OCI-LY1 (cell line): ENCODE measurements around the gene EEIG1.
A peak's percentile ranks its signal among the peaks of the same experiment; 100 is the strongest.

Experiments used
- H2AFZ ChIP-seq: fragments of 200-600 bp; sonication (generic), shearing (Covaris generic); 2 replicates; pipeline ENCODE4 v1.6.0; 2014; ENCODE audit warnings: antibody characterized with exemption, mild to moderate bottlenecking, low read length
- H3F3A ChIP-seq: fragments of 200-600 bp; sonication (generic), shearing (Covaris generic); 2 replicates; pipeline ENCODE4 v1.6.0; 2014; ENCODE audit warnings: mild to moderate bottlenecking, antibody characterized with exemption, low read length, moderate library complexity; ENCODE audit not compliant: insufficient read depth
- H3K27ac ChIP-seq: fragments of 200-600 bp; sonication (generic); 2 replicates; pipeline ENCODE4 v1.5.1; 2014; ENCODE audit warnings: low read length, mixed run types, mild to moderate bottlenecking, low read depth; ENCODE audit not compliant: poor library complexity, severe bottlenecking
- H3K27me3 ChIP-seq: fragments of 200-600 bp; sonication (generic); 2 replicates; pipeline ENCODE4 v1.6.0; 2014; ENCODE audit warnings: antibody characterized with exemption, mild to moderate bottlenecking, low read length, moderate library complexity; ENCODE audit not compliant: insufficient read depth
- H3K36me3 ChIP-seq: fragments of 200-600 bp; sonication (generic); 2 replicates; pipeline ENCODE4 v1.6.1; 2014; ENCODE audit warnings: mild to moderate bottlenecking, antibody characterized with exemption, low read length, moderate library complexity, mixed read lengths; ENCODE audit not compliant: insufficient read depth
- H3K4me1 ChIP-seq: fragments of 200-600 bp; sonication (generic); 2 replicates; pipeline ENCODE4 v1.5.1; 2014; ENCODE audit warnings: mild to moderate bottlenecking, low read length, moderate library complexity; ENCODE audit not compliant: insufficient read depth, severe bottlenecking
- H3K4me2 ChIP-seq: fragments of 200-600 bp; sonication (generic), shearing (Covaris generic); 2 replicates; pipeline ENCODE4 v1.6.1; 2014; ENCODE audit warnings: low read length
- H3K4me3 ChIP-seq: fragments of 200-600 bp; sonication (generic); 2 replicates; pipeline ENCODE4 v1.5.1; 2014; ENCODE audit warnings: low read length, low read depth, mild to moderate bottlenecking, mixed read lengths; ENCODE audit not compliant: poor library complexity, severe bottlenecking
- H3K79me2 ChIP-seq: fragments of 200-600 bp; shearing (Covaris generic); 2 replicates; pipeline ENCODE4 v1.6.1; 2016; ENCODE audit warnings: mixed run types, low read length, mixed read lengths; ENCODE audit not compliant: insufficient read depth
- H3K9ac ChIP-seq: fragments of 200-600 bp; sonication (generic), shearing (Covaris generic); 2 replicates; pipeline ENCODE4 v1.6.1; 2014; ENCODE audit warnings: mild to moderate bottlenecking, low read length, mixed read lengths
- H3K9me2 ChIP-seq: fragments of 200-600 bp; sonication (generic), shearing (Covaris generic); 2 replicates; pipeline ENCODE4 v1.6.1; 2014; ENCODE audit warnings: low read depth, mild to moderate bottlenecking, low read length, mixed read lengths
- H3K9me3 ChIP-seq: fragments of 200-600 bp; shearing (Covaris generic); 2 replicates; pipeline ENCODE4 v1.6.1; 2014; ENCODE audit warnings: low read length, mixed read lengths
- H4K20me1 ChIP-seq: fragments of 200-600 bp; sonication (generic), shearing (Covaris generic); 2 replicates; pipeline ENCODE4 v1.6.0; 2016; ENCODE audit warnings: mild to moderate bottlenecking, low read length; ENCODE audit not compliant: insufficient read depth
- CTCF ChIP-seq: fragments of 200-600 bp; sonication (generic), shearing (Covaris generic); IDR thresholded peaks from 2 replicates; pipeline ENCODE4 v1.5.1; 2017; ENCODE audit warnings: mild to moderate bottlenecking, antibody characterized with exemption, low read length, moderate library complexity, mixed read lengths
- EZH2 ChIP-seq: fragments of 200-600 bp; sonication (generic), shearing (Covaris generic); IDR thresholded peaks from 2 replicates; pipeline ENCODE4 v1.8.0; 2017; ENCODE audit warnings: borderline replicate concordance, mixed run types, mild to moderate bottlenecking, antibody characterized with exemption, low read length, moderate library complexity, mixed read lengths

EEIG1 gene

GRCh38 chr9:127980706-127981558 lies at the start of gene EEIG1:
TSS of gene EEIG1 (minus strand) at chr9:127980989. CDS start at chr9:127980137, 852 bp downstream.
- Histone ChIP-seq H3K36me3 (peaks cover 20% of the 10 kb centered on the region), H3K27me3 (no peaks in the 10 kb centered on the region), H3K9me2 (no peaks in the 10 kb centered on the region), H3K9me3 (no peaks in the 10 kb centered on the region), H2AFZ (no peak within 1 kb of the TSS), H4K20me1 (no peaks in the 10 kb centered on the region), H3K4me2 (peak within 1 kb of the TSS; percentile 96), H3K9ac (peak within 1 kb of the TSS; percentile 93), H3K4me1 (peaks cover 75% of the 10 kb centered on the region), H3K79me2 (peaks cover 42% of the 10 kb centered on the region), H3F3A (no peaks in the 10 kb centered on the region), H3K4me3 (peak within 1 kb of the TSS; percentile 83), H3K27ac (peak within 1 kb of the TSS; percentile 99)
- TF ChIP-seq EZH2 (no peak), CTCF (no peak)

GRCh38 chr9:128027705-128028104 lies 46.9 kb upstream of the EEIG1 start:
- peaks cover 65% of the 10 kb centered on the region for H3K4me1 ChIP-seq
- no peak overlapping the region for H2AFZ ChIP-seq
- no peak overlapping the region for H3K4me3 ChIP-seq
- H3K4me2 ChIP-seq: no peak overlapping the region
- no peak overlapping the region for H3K9ac ChIP-seq
- H4K20me1 ChIP-seq: no peaks in the 10 kb centered on the region
- no peaks in the 10 kb centered on the region for H3K9me3 ChIP-seq
- no peaks in the 10 kb centered on the region for H3K79me2 ChIP-seq
- no peaks in the 10 kb centered on the region for H3K9me2 ChIP-seq
- H3K27ac ChIP-seq: peak overlapping the region; percentile 88
- no peaks in the 10 kb centered on the region for H3F3A ChIP-seq
- TF ChIP-seq EZH2: no peak
- TF ChIP-seq CTCF: no peak
- H3K27me3 ChIP-seq: no peaks in the 10 kb centered on the region
- H3K36me3 ChIP-seq: no peaks in the 10 kb centered on the region

- Histone ChIP-seq H3K27me3 (no peaks in the 10 kb centered on the region), H3K4me3 (peak overlapping the region; percentile 0), H3F3A (no peaks in the 10 kb centered on the region), H3K9ac (peak overlapping the region; percentile 26; the same call in 1 of the 2 replicates), H3K9me2 (no peaks in the 10 kb centered on the region), H3K27ac (peak overlapping the region; percentile 88), H3K79me2 (no peaks in the 10 kb centered on the region), H2AFZ (peak overlapping the region; percentile 9; the same call in 1 of the 2 replicates), H3K4me2 (peak overlapping the region; percentile 46), H3K4me1 (peaks cover 72% of the 10 kb centered on the region), H3K36me3 (no peaks in the 10 kb centered on the region), H4K20me1 (no peaks in the 10 kb centered on the region), H3K9me3 (no peaks in the 10 kb centered on the region)
- TF ChIP-seq EZH2 (no peak), CTCF (no peak)
Observed at GRCh38 chr9:128026773-128027541, 46.2 kb upstream of the EEIG1 start.
